Stimulated activated CD8-positive, alpha-beta memory T cell treated with anti-CD3 and anti-CD28 coated beads, Interleukin-12 subunit alpha, Interleukin-12 subunit beta, amount 100 ng/mL, for 24 hours (primary cell): Measurements from ENCODE around the gene MYL12B.

ENCODE experiments used
- DNase-seq: peaks from one replicate; pipeline ENCODE4 v3.0.0-alpha.2; 2020; ENCODE audit errors: extremely low read depth

The MYL12B gene

GRCh38 chr18:3235846-3236245, 26.1 kb upstream of the MYL12B start:
- no peak for DNase-seq

- DNase-seq = no peak
Observed at GRCh38 chr18:3236470-3236869, 25.5 kb upstream of the MYL12B start.

GRCh38 chr18:3238742-3239141, 23.2 kb upstream of the MYL12B start:
- DNase-seq = no peak

- DNase-seq = no peak
Observed at GRCh38 chr18:3245185-3245564, 16.8 kb upstream of the MYL12B start.

GRCh38 chr18:3245853-3246634, 15.9 kb upstream of the MYL12B start:
- DNase-seq = peak; percentile 51

- no peak for DNase-seq
Observed at GRCh38 chr18:3246635-3247239, 15.2 kb upstream of the MYL12B start.

- peak; percentile 85 for DNase-seq
Observed at GRCh38 chr18:3247240-3248061, 14.5 kb upstream of the MYL12B start, which contains the start of gene MYL12A. MYL12A (plus strand) TSS chr18:3247801; CDS start chr18:3253248, 5,447 bp downstream.

GRCh38 chr18:3248062-3248657, 13.8 kb upstream of the MYL12B start:
- DNase-seq = no peak

- no peak for DNase-seq
Observed at GRCh38 chr18:3248658-3249359, 13.1 kb upstream of the MYL12B start.

GRCh38 chr18:3250237-3251107, 11.5 kb upstream of the MYL12B start:
- no peak for DNase-seq

GRCh38 chr18:3251249-3251962, 10.5 kb upstream of the MYL12B start:
- DNase-seq = no peak

GRCh38 chr18:3251963-3252277, 10.0 kb upstream of the MYL12B start:
- DNase-seq = no peak

GRCh38 chr18:3252843-3253242, 9.1 kb upstream of the MYL12B start:
- no peak for DNase-seq

- DNase-seq = no peak
Observed at GRCh38 chr18:3254725-3255124, 7.2 kb upstream of the MYL12B start.

- DNase-seq = no peak
Observed at GRCh38 chr18:3255611-3256165, 6.2 kb upstream of the MYL12B start.

- DNase-seq = no peak
Observed at GRCh38 chr18:3256693-3257626, 5.0 kb upstream of the MYL12B start.

GRCh38 chr18:3257627-3258120, 4.3 kb upstream of the MYL12B start:
- no peak for DNase-seq

- DNase-seq = no peak
Observed at GRCh38 chr18:3260995-3261372, 949 bp upstream of the MYL12B start.
